Endothelial cell (in vitro differentiated cells): Measurements from ENCODE around the gene RSPH3. TPM values are rescaled to one million over a fixed set of nuclear protein-coding genes. Genes with fewer than 3 reads are reported as not detected.

ENCODE experiments used
- DNase-seq: peaks from one replicate; pipeline ENCODE4 v3.0.0; 2021; ENCODE audit warnings: low spot score
- H3K27ac Mint-ChIP-seq: one replicate; pipeline ENCODE4 v1.8.0; 2021; ENCODE audit warnings: mixed read lengths, inconsistent platforms; ENCODE audit not compliant: unreplicated experiment
- H3K27me3 Mint-ChIP-seq: one replicate; pipeline ENCODE4 v1.8.0; 2021; ENCODE audit warnings: mild to moderate bottlenecking, moderate library complexity, mixed read lengths, inconsistent platforms; ENCODE audit not compliant: unreplicated experiment
- H3K36me3 Mint-ChIP-seq: one replicate; pipeline ENCODE4 v1.8.0; 2021; ENCODE audit warnings: mild to moderate bottlenecking, low read depth, mixed read lengths, inconsistent platforms; ENCODE audit not compliant: unreplicated experiment
- H3K4me1 Mint-ChIP-seq: one replicate; pipeline ENCODE4 v1.8.0; 2021; ENCODE audit warnings: mild to moderate bottlenecking, mixed read lengths, inconsistent platforms; ENCODE audit not compliant: unreplicated experiment
- H3K4me3 Mint-ChIP-seq: one replicate; pipeline ENCODE4 v1.8.0; 2021; ENCODE audit warnings: mild to moderate bottlenecking, mixed read lengths, inconsistent platforms; ENCODE audit not compliant: unreplicated experiment
- H3K9me3 Mint-ChIP-seq: one replicate; pipeline ENCODE4 v1.8.0; 2021; ENCODE audit warnings: mixed read lengths, inconsistent platforms; ENCODE audit not compliant: unreplicated experiment
- CTCF ChIP-seq: fragments of 200-600 bp; sonication (generic); IDR thresholded peaks from one replicate; pipeline ENCODE4 v1.5.0; 2021; ENCODE audit warnings: antibody characterized with exemption; ENCODE audit not compliant: unreplicated experiment
- long read RNA-seq: library from polyadenylated mRNA; unstranded; transcript quantifications from one replicate; pipeline ENCODE4 v2.0.0, GENCODE V29; 2020; ENCODE audit not compliant: unreplicated experiment
- total RNA-seq: library from RNA; stranded (reverse); fragmentation: NEBNext Ultra II Directional; extraction: Animal tissue kit (Norgen Biotek cat#: 25700); gene quantifications from one replicate; pipeline ENCODE4 v1.2.1, GENCODE V29; 2021; ENCODE audit not compliant: unreplicated experiment

Gene RSPH3
- total RNA-seq: 4.4 TPM
- long read RNA-seq, full-length matches to known transcripts: 1 of 4 reads
- long read RNA-seq, partial matches to known transcripts: 2 of 4 reads
- long read RNA-seq, other reads (novel, unspliced or antisense): 1 of 4 reads

- H3K9me3 Mint-ChIP-seq: no peaks in the 10 kb centered on the region
- DNase-seq: peak; percentile 81
- H3K27me3 Mint-ChIP-seq: no peaks in the 10 kb centered on the region
- peaks cover 3% of the 10 kb centered on the region for H3K36me3 Mint-ChIP-seq
- TF ChIP-seq CTCF: no peak
- H3K4me1 Mint-ChIP-seq: peaks cover 27% of the 10 kb centered on the region
- H3K27ac Mint-ChIP-seq: peak within 1 kb of the TSS; percentile 90
- peak within 1 kb of the TSS; percentile 98 for H3K4me3 Mint-ChIP-seq
Observed at GRCh38 chr6:158999666-159000403, at the start of gene RSPH3. TSS of gene RSPH3 (minus strand) at chr6:159000202. CDS start at chr6:158999550, 652 bp downstream.

GRCh38 chr6:159047891-159048685 is 48.1 kb upstream of the RSPH3 start:
- no peaks in the 10 kb centered on the region for H3K36me3 Mint-ChIP-seq

GRCh38 chr6:159045801-159046200 is 45.8 kb upstream of the RSPH3 start:
- no peak for TF ChIP-seq CTCF

More at GRCh38 chr6:159047891-159048685, 48.1 kb upstream of the RSPH3 start:
- Mint-ChIP-seq H3K27me3 (peaks cover 2% of the 10 kb centered on the region), H3K9me3 (no peaks in the 10 kb centered on the region), H3K27ac (no peak overlapping the region), H3K4me3 (no peak overlapping the region), H3K4me1 (peaks cover 3% of the 10 kb centered on the region)
- no peak for DNase-seq
- no peak for TF ChIP-seq CTCF

GRCh38 chr6:159044899-159045727 is 45.1 kb upstream of the RSPH3 start, which contains the start of gene TAGAP:
TSS of gene TAGAP (minus strand) at chr6:159044991. CDS start at chr6:159044146, 845 bp downstream.
- TF ChIP-seq CTCF: no peak
- Mint-ChIP-seq H3K9me3 (no peaks in the 10 kb centered on the region), H3K27ac (peak within 1 kb of the TSS; percentile 63), H3K27me3 (peaks cover 2% of the 10 kb centered on the region), H3K36me3 (no peaks in the 10 kb centered on the region), H3K4me3 (no peak within 1 kb of the TSS), H3K4me1 (peaks cover 23% of the 10 kb centered on the region)
- DNase-seq: no peak

More at GRCh38 chr6:159045801-159046200, 45.8 kb upstream of the RSPH3 start:
- H3K9me3 Mint-ChIP-seq: no peaks in the 10 kb centered on the region
- H3K27me3 Mint-ChIP-seq: peaks cover 2% of the 10 kb centered on the region
- DNase-seq: no peak
- no peaks in the 10 kb centered on the region for H3K36me3 Mint-ChIP-seq
- peaks cover 23% of the 10 kb centered on the region for H3K4me1 Mint-ChIP-seq
- H3K4me3 Mint-ChIP-seq: no peak overlapping the region
- no peak overlapping the region for H3K27ac Mint-ChIP-seq
